ENCODE data around the gene RBM23. TPM values are rescaled to one million over a fixed set of nuclear protein-coding genes. Genes with fewer than 3 reads are reported as not detected.
"Not testable (repeated sequence)": the region's sequence is repeated elsewhere in the genome, so short reads cannot be mapped to it uniquely, and the experiment has no call there.

The RBM23 gene
- 100 to 1,000 TPM in 3 of 4 donors, 10 to 100 TPM in 1; 81.9 to 633 (median 298) TPM for total RNA-seq

- H3K9me3 ChIP-seq, result no peaks in the 10 kb centered on the region
- peaks cover 0 to 48% (median 0%) of the 10 kb centered on the region in 3 donors for H3K36me3 ChIP-seq
- TF ChIP-seq EP300 (IDR thresholded peaks at IDR 0.05), result peak; percentile 96
- TF ChIP-seq POLR2A (IDR thresholded peaks at IDR 0.05), result peak; percentile 25 to 85
- peak in 2 of 5 experiments; percentile 31 to 45 for TF ChIP-seq CTCF (IDR thresholded peaks at IDR 0.05)
- 1% methylated on average over 41 to 44 of the region's 46 CpGs for WGBS, 2 donors
- peak within 1 kb of the TSS; percentile 96 to 100 (median 98) for H3K27ac ChIP-seq
- H3K27me3 ChIP-seq, result no peaks in the 10 kb centered on the region
- DNase-seq (ENCODE audit: low spot score in 2 of 2), result peak; percentile 100
- H3K4me3 ChIP-seq, result peak within 1 kb of the TSS; percentile 51 to 91 (median 81)
- H3K4me1 ChIP-seq, result peaks cover 0 to 38% (median 20%) of the 10 kb centered on the region in 4 donors
Measured at GRCh38 chr14:22918804-22919600, at the start of gene RBM23. RBM23 (minus strand) TSS chr14:22919149.

- 55 to 56% methylated on average over 4 of the region's 4 CpGs for WGBS, 2 donors
- Histone ChIP-seq H3K4me3 (no peak overlapping the region), H3K27ac (no peak overlapping the region), H3K4me1 (no peaks in the 10 kb centered on the region), H3K27me3 (no peaks in the 10 kb centered on the region), H3K36me3 (peaks cover 0 to 22% (median 0%) of the 10 kb centered on the region in 3 donors), H3K9me3 (no peaks in the 10 kb centered on the region)
- TF ChIP-seq POLR2A (IDR thresholded peaks at IDR 0.05), result no peak
- no peak for DNase-seq (ENCODE audit: low spot score in 2 of 2)
Measured at GRCh38 chr14:22966783-22967269, 47.9 kb upstream of the RBM23 start.

- not testable (repeated sequence) for DNase-seq (ENCODE audit: low spot score in 2 of 2)
- peaks cover 0 to 18% (median 0%) of the 10 kb centered on the region in 3 donors for H3K36me3 ChIP-seq
Measured at GRCh38 chr14:22965916-22966782, 47.2 kb upstream of the RBM23 start.

GRCh38 chr14:22962061-22962676 is 43.2 kb upstream of the RBM23 start:
- no peak for DNase-seq (ENCODE audit: low spot score in 2 of 2)
- 79 to 85% methylated on average over 6 of the region's 6 CpGs for WGBS, 2 donors
- peaks cover 0 to 6% (median 3%) of the 10 kb centered on the region in 4 donors for H3K4me1 ChIP-seq
- H3K4me3 ChIP-seq, result no peak overlapping the region
- H3K9me3 ChIP-seq, result no peaks in the 10 kb centered on the region
- no peaks in the 10 kb centered on the region for H3K36me3 ChIP-seq
- no peak overlapping the region for H3K27ac ChIP-seq
- no peaks in the 10 kb centered on the region for H3K27me3 ChIP-seq
- no peak for TF ChIP-seq POLR2A (IDR thresholded peaks at IDR 0.05)
- no peak for TF ChIP-seq EP300 (IDR thresholded peaks at IDR 0.05)
- TF ChIP-seq CTCF (IDR thresholded peaks at IDR 0.05), result no peak

More at GRCh38 chr14:22965916-22966782, 47.2 kb upstream of the RBM23 start:
- not testable (repeated sequence) for H3K27me3 ChIP-seq, H3K27ac ChIP-seq, H3K9me3 ChIP-seq, H3K4me1 ChIP-seq, H3K4me3 ChIP-seq
- WGBS, 2 donors, result 57 to 58% methylated on average over 15 of the region's 15 CpGs

- Histone ChIP-seq H3K27ac (peak overlapping the region; percentile 54 to 99 (median 90)), H3K36me3 (peaks cover 0 to 26% (median 4%) of the 10 kb centered on the region in 3 donors), H3K9me3 (no peaks in the 10 kb centered on the region), H3K4me1 (peaks cover 0 to 20% (median 6%) of the 10 kb centered on the region in 4 donors), H3K27me3 (no peaks in the 10 kb centered on the region), H3K4me3 (peak overlapping the region; percentile 55 to 81 (median 79))
- no peak for TF ChIP-seq EP300 (IDR thresholded peaks at IDR 0.05)
- TF ChIP-seq POLR2A (IDR thresholded peaks at IDR 0.05), result no peak
- no peak for TF ChIP-seq CTCF (IDR thresholded peaks at IDR 0.05)
- DNase-seq (ENCODE audit: low spot score in 2 of 2), result no peak
- WGBS, 2 donors, result 15 to 16% methylated on average over 19 of the region's 19 CpGs
Measured at GRCh38 chr14:22955702-22956569, 37.0 kb upstream of the RBM23 start.
